NCI-H2227 (cell line): ENCODE measurements around the gene DIS3L2.

Experiments
- DNase-seq: peaks from one replicate; lab custom pipeline; 2025; ENCODE audit not compliant: unreplicated experiment; lab: John Stamatoyannopoulos, UW

Gene DIS3L2

GRCh38 chr2:232049350-232049749 is 87.8 kb downstream of the DIS3L2 start:
- DNase-seq: no peak

GRCh38 chr2:232052591-232052990 is 91.1 kb downstream of the DIS3L2 start:
- DNase-seq: no peak

- no peak for DNase-seq
Observed at GRCh38 chr2:232053777-232054176, 92.3 kb downstream of the DIS3L2 start.

GRCh38 chr2:232058063-232058877 is 96.8 kb downstream of the DIS3L2 start:
- no peak for DNase-seq

GRCh38 chr2:232058931-232059330 is 97.4 kb downstream of the DIS3L2 start:
- no peak for DNase-seq

- DNase-seq: no peak
Observed at GRCh38 chr2:232061265-232061664, 99.8 kb downstream of the DIS3L2 start.

GRCh38 chr2:232073026-232073425 is 111.5 kb downstream of the DIS3L2 start:
- no peak for DNase-seq

- no peak for DNase-seq
Observed at GRCh38 chr2:232073699-232074098, 112.2 kb downstream of the DIS3L2 start.

GRCh38 chr2:232075080-232075479 is 113.6 kb downstream of the DIS3L2 start:
- DNase-seq: no peak

- DNase-seq: no peak
Observed at GRCh38 chr2:232075859-232076258, 114.3 kb downstream of the DIS3L2 start.

GRCh38 chr2:232076272-232076671 is 114.8 kb downstream of the DIS3L2 start:
- no peak for DNase-seq

GRCh38 chr2:232076736-232077135 is 115.2 kb downstream of the DIS3L2 start:
- no peak for DNase-seq

GRCh38 chr2:232085164-232085563 is 123.7 kb downstream of the DIS3L2 start:
- no peak for DNase-seq

- DNase-seq: no peak
Observed at GRCh38 chr2:232085826-232086425, 124.4 kb downstream of the DIS3L2 start.

GRCh38 chr2:232088771-232089170 is 127.3 kb downstream of the DIS3L2 start:
- DNase-seq: no peak

GRCh38 chr2:232094201-232094600 is 132.7 kb downstream of the DIS3L2 start:
- DNase-seq: no peak

- DNase-seq: no peak
Observed at GRCh38 chr2:232094883-232095282, 133.4 kb downstream of the DIS3L2 start.

GRCh38 chr2:232097260-232097659 is 135.7 kb downstream of the DIS3L2 start:
- DNase-seq: no peak

GRCh38 chr2:232097758-232098157 is 136.2 kb downstream of the DIS3L2 start:
- no peak for DNase-seq

GRCh38 chr2:232102380-232102779 is 140.9 kb downstream of the DIS3L2 start:
- no peak for DNase-seq

GRCh38 chr2:232103140-232103737 is 141.7 kb downstream of the DIS3L2 start:
- DNase-seq: no peak

- no peak for DNase-seq
Observed at GRCh38 chr2:232104076-232104646, 142.6 kb downstream of the DIS3L2 start.
